ENCODE data around the gene RGS17. TPM values are rescaled to one million over a fixed set of nuclear protein-coding genes. Genes with fewer than 3 reads are reported as not detected.

The RGS17 gene
- total RNA-seq, 2 donors from 2014 or later: 0.28 TPM; not detected in 1

DNA sequence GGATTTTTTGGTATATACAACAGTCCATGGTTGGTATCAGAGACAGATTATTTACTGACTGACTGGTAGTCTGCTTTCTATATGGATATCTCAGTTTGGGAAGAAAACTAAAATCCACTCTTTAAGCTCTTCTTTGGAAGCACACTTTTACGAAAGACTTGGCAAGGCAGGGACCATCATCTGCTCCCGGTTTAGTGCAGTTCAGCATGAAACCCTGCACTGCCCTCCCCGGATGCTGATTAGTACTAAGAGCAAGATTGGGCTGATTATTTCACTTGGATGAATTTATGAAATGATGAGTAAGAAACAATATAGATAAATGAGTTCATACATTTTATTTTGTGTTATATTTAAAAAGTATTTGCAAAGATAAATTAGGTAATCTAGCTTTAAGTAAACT, 56.3 kb downstream of the RGS17 start:
- Histone ChIP-seq H3K36me3 (no peaks in the 10 kb centered on the region), H3K27me3 (no peaks in the 10 kb centered on the region)

GRCh38 chr6:153073841-153074240, 57.2 kb downstream of the RGS17 start:
- Histone ChIP-seq H3K27me3 (no peaks in the 10 kb centered on the region), H3K9me3 (no peaks in the 10 kb centered on the region), H3K4me1 (no peaks in the 10 kb centered on the region), H3K27ac (no peak overlapping the region), H3K36me3 (no peaks in the 10 kb centered on the region), H3K4me3 (no peak overlapping the region)
- no peak for DNase-seq (ENCODE audit: low spot score)
- TF ChIP-seq, protein P1, sequence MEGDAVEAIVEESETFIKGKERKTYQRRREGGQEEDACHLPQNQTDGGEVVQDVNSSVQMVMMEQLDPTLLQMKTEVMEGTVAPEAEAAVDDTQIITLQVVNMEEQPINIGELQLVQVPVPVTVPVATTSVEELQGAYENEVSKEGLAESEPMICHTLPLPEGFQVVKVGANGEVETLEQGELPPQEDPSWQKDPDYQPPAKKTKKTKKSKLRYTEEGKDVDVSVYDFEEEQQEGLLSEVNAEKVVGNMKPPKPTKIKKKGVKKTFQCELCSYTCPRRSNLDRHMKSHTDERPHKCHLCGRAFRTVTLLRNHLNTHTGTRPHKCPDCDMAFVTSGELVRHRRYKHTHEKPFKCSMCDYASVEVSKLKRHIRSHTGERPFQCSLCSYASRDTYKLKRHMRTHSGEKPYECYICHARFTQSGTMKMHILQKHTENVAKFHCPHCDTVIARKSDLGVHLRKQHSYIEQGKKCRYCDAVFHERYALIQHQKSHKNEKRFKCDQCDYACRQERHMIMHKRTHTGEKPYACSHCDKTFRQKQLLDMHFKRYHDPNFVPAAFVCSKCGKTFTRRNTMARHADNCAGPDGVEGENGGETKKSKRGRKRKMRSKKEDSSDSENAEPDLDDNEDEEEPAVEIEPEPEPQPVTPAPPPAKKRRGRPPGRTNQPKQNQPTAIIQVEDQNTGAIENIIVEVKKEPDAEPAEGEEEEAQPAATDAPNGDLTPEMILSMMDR (IDR thresholded peaks at IDR 0.05): no peak

More for the DNA sequence above, 56.3 kb downstream of the RGS17 start:
- Histone ChIP-seq H3K27ac (no peak overlapping the region), H3K9me3 (no peaks in the 10 kb centered on the region), H3K4me1 (no peaks in the 10 kb centered on the region), H3K4me3 (no peak overlapping the region)
- TF ChIP-seq, protein P1 (IDR thresholded peaks at IDR 0.05): no peak
- no peak for DNase-seq (ENCODE audit: low spot score)

- Histone ChIP-seq H3K36me3 (no peaks in the 10 kb centered on the region), H3K4me3 (no peak overlapping the region), H3K9me3 (no peaks in the 10 kb centered on the region), H3K4me1 (no peaks in the 10 kb centered on the region), H3K27ac (no peak overlapping the region), H3K27me3 (no peaks in the 10 kb centered on the region)
- TF ChIP-seq, protein P1 (IDR thresholded peaks at IDR 0.05): no peak
- DNase-seq (ENCODE audit: low spot score): no peak
These were observed 60.3 kb downstream of the RGS17 start for GRCh38 chr6:153070756-153071155.

DNA sequence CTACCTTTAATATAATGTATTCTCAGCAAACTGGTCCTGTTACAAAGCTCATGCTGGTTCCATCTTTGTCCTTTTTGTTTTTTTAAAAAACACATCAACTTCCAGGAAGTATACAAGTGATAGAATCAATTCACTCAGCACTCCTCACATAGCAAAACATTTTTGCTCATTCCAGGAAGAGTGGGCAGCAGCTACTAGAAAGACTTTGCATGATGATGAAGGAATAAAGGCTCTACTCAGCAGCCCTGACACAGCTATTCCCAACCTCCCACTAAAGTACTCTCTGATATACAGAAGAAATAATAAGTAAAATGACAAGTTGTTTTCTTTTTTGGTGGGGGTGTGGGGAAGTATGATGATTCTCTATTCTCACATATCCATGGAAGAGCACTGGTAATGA, 61.2 kb downstream of the RGS17 start:
- TF ChIP-seq, protein P1 (IDR thresholded peaks at IDR 0.05): no peak
- H3K36me3 ChIP-seq: no peaks in the 10 kb centered on the region

DNA sequence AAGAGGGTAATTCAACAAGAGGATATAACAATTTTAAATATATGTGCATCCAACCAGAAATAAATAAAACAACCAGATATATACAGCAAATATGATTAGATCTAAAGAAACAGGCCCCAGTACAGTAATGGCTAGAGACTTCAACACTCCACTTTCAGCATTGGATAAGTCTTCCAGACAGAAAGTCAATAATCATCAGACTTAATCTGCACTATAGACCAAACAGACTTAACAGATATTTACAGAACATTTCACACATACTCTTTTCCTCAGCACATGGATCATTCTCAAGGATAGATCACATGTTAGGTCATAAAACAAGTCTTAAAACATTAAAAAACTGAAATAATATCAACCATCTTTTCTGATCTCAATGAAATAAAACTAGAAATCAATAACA, 65.9 kb downstream of the RGS17 start:
- Histone ChIP-seq H3K36me3 (no peaks in the 10 kb centered on the region), H3K27ac (no peak overlapping the region), H3K27me3 (no peaks in the 10 kb centered on the region), H3K9me3 (peaks cover 0 to 13% of the 10 kb centered on the region in 2 donors), H3K4me3 (no peak overlapping the region), H3K4me1 (no peaks in the 10 kb centered on the region)
- TF ChIP-seq, protein P1 (IDR thresholded peaks at IDR 0.05): no peak
- no peak for DNase-seq (ENCODE audit: low spot score)

More for the DNA sequence above, 61.2 kb downstream of the RGS17 start:
- H3K4me3 ChIP-seq: no peak overlapping the region
- no peak for DNase-seq (ENCODE audit: low spot score)
- no peaks in the 10 kb centered on the region for H3K4me1 ChIP-seq
- no peak overlapping the region for H3K27ac ChIP-seq
- H3K27me3 ChIP-seq: no peaks in the 10 kb centered on the region
- H3K9me3 ChIP-seq: no peaks in the 10 kb centered on the region

- H3K36me3 ChIP-seq: no peaks in the 10 kb centered on the region
- H3K27ac ChIP-seq: no peak overlapping the region
- DNase-seq (ENCODE audit: low spot score): no peak
- TF ChIP-seq, protein P1 (IDR thresholded peaks at IDR 0.05): no peak
- H3K27me3 ChIP-seq: no peaks in the 10 kb centered on the region
- H3K4me1 ChIP-seq: no peaks in the 10 kb centered on the region
- H3K4me3 ChIP-seq: no peak overlapping the region
- peaks cover 0 to 13% of the 10 kb centered on the region in 2 donors for H3K9me3 ChIP-seq
These were observed 67.1 kb downstream of the RGS17 start for GRCh38 chr6:153063936-153064335.
